Measurements from ENCODE around the gene SLC38A9.
A peak's percentile ranks its signal among the peaks of the same experiment; 100 is the strongest.
"Not testable (repeated sequence)": the region's sequence is repeated elsewhere in the genome, so short reads cannot be mapped to it uniquely, and the experiment has no call there.

The SLC38A9 gene

GRCh38 chr5:55737793-55738192 is 25.7 kb upstream of the SLC38A9 start, which contains the start of gene DDX4:
TSS of gene DDX4 (plus strand) at chr5:55738061. CDS start at chr5:55738964, 903 bp downstream.
- DNase-seq (ENCODE audit: insufficient read length, low spot score) (no peak), FAIRE-seq (no peak)
- TF ChIP-seq SPI1 (IDR thresholded peaks at IDR 0.05; ENCODE audit: low read depth, low read length) (no peak), TAF1 (IDR thresholded peaks at IDR 0.05; ENCODE audit: low read depth, low read length) (no peak), PAX5 (IDR thresholded peaks at IDR 0.05; ENCODE audit: insufficient read depth, low read length, severe bottlenecking) (no peak), POLR2A (IDR thresholded peaks at IDR 0.05; ENCODE audit: low read depth, low read length) (no peak), POU2F2 (IDR thresholded peaks at IDR 0.05; ENCODE audit: low read depth, low read length) (no peak), POLR2AphosphoS5 (IDR thresholded peaks at IDR 0.05; ENCODE audit: low read depth, low read length) (no peak)

GRCh38 chr5:55734658-55735057 is 22.5 kb upstream of the SLC38A9 start:
- DNase-seq (ENCODE audit: insufficient read length, low spot score) (no peak), FAIRE-seq (no peak)
- TF ChIP-seq SPI1 (IDR thresholded peaks at IDR 0.05; ENCODE audit: low read depth, low read length) (no peak), POLR2AphosphoS5 (IDR thresholded peaks at IDR 0.05; ENCODE audit: low read depth, low read length) (no peak), TAF1 (IDR thresholded peaks at IDR 0.05; ENCODE audit: low read depth, low read length) (no peak), POLR2A (IDR thresholded peaks at IDR 0.05; ENCODE audit: low read depth, low read length) (no peak)

GRCh38 chr5:55732585-55732984 is 20.5 kb upstream of the SLC38A9 start:
- FAIRE-seq (no peak), DNase-seq (ENCODE audit: insufficient read length, low spot score) (no peak)
- TF ChIP-seq TAF1 (IDR thresholded peaks at IDR 0.05; ENCODE audit: low read depth, low read length) = no peak
- no peak for TF ChIP-seq POLR2A (IDR thresholded peaks at IDR 0.05; ENCODE audit: low read depth, low read length)
- no peak for TF ChIP-seq POU2F2 (IDR thresholded peaks at IDR 0.05; ENCODE audit: low read depth, low read length)
- TF ChIP-seq POLR2AphosphoS5 (IDR thresholded peaks at IDR 0.05; ENCODE audit: low read depth, low read length) = no peak
- no peak for TF ChIP-seq SPI1 (IDR thresholded peaks at IDR 0.05; ENCODE audit: low read depth, low read length)
- TF ChIP-seq PAX5 (IDR thresholded peaks at IDR 0.05; ENCODE audit: insufficient read depth, low read length, severe bottlenecking) = no peak

- FAIRE-seq = no peak
- no peak for DNase-seq (ENCODE audit: insufficient read length, low spot score)
- TF ChIP-seq POU2F2 (IDR thresholded peaks at IDR 0.05; ENCODE audit: low read depth, low read length) (no peak), POLR2AphosphoS5 (IDR thresholded peaks at IDR 0.05; ENCODE audit: low read depth, low read length) (no peak), TAF1 (IDR thresholded peaks at IDR 0.05; ENCODE audit: low read depth, low read length) (no peak)
These were observed 19.7 kb upstream of the SLC38A9 start for GRCh38 chr5:55731848-55732247.

GRCh38 chr5:55724281-55724680 is 12.2 kb upstream of the SLC38A9 start:
- DNase-seq (ENCODE audit: insufficient read length, low spot score) (no peak), FAIRE-seq (no peak)
- TF ChIP-seq SPI1 (IDR thresholded peaks at IDR 0.05; ENCODE audit: low read depth, low read length) (no peak), POU2F2 (IDR thresholded peaks at IDR 0.05; ENCODE audit: low read depth, low read length) (no peak), PAX5 (IDR thresholded peaks at IDR 0.05; ENCODE audit: insufficient read depth, low read length, severe bottlenecking) (no peak), POLR2A (IDR thresholded peaks at IDR 0.05; ENCODE audit: low read depth, low read length) (no peak), POLR2AphosphoS5 (IDR thresholded peaks at IDR 0.05; ENCODE audit: low read depth, low read length) (no peak), TAF1 (IDR thresholded peaks at IDR 0.05; ENCODE audit: low read depth, low read length) (no peak)

- TF ChIP-seq PAX5 (IDR thresholded peaks at IDR 0.05; ENCODE audit: insufficient read depth, low read length, severe bottlenecking) (no peak), SPI1 (IDR thresholded peaks at IDR 0.05; ENCODE audit: low read depth, low read length) (peak; percentile 25; the same call in 1 of the 2 replicates)
- FAIRE-seq = no peak
- DNase-seq (ENCODE audit: insufficient read length, low spot score) = no peak
These were observed 8.1 kb upstream of the SLC38A9 start for GRCh38 chr5:55720188-55720703.

GRCh38 chr5:55719026-55719425 is 6.9 kb upstream of the SLC38A9 start:
- not testable (repeated sequence) for FAIRE-seq; DNase-seq (ENCODE audit: insufficient read length, low spot score)

- FAIRE-seq (no peak), DNase-seq (ENCODE audit: insufficient read length, low spot score) (no peak)
- no peak for TF ChIP-seq POLR2A (IDR thresholded peaks at IDR 0.05; ENCODE audit: low read depth, low read length)
- TF ChIP-seq POLR2AphosphoS5 (IDR thresholded peaks at IDR 0.05; ENCODE audit: low read depth, low read length) = no peak
- no peak for TF ChIP-seq TAF1 (IDR thresholded peaks at IDR 0.05; ENCODE audit: low read depth, low read length)
- no peak for TF ChIP-seq POU2F2 (IDR thresholded peaks at IDR 0.05; ENCODE audit: low read depth, low read length)
- no peak for TF ChIP-seq SPI1 (IDR thresholded peaks at IDR 0.05; ENCODE audit: low read depth, low read length)
- TF ChIP-seq PAX5 (IDR thresholded peaks at IDR 0.05; ENCODE audit: insufficient read depth, low read length, severe bottlenecking) = no peak
These were observed 3.5 kb upstream of the SLC38A9 start for GRCh38 chr5:55715519-55716078.

- DNase-seq (ENCODE audit: insufficient read length, low spot score) (no peak), FAIRE-seq (no peak)
- TF ChIP-seq SPI1 (IDR thresholded peaks at IDR 0.05; ENCODE audit: low read depth, low read length) (no peak), PAX5 (IDR thresholded peaks at IDR 0.05; ENCODE audit: insufficient read depth, low read length, severe bottlenecking) (no peak), POLR2A (IDR thresholded peaks at IDR 0.05; ENCODE audit: low read depth, low read length) (no peak), POLR2AphosphoS5 (IDR thresholded peaks at IDR 0.05; ENCODE audit: low read depth, low read length) (no peak), POU2F2 (IDR thresholded peaks at IDR 0.05; ENCODE audit: low read depth, low read length) (no peak), TAF1 (IDR thresholded peaks at IDR 0.05; ENCODE audit: low read depth, low read length) (no peak)
These were observed 2.6 kb upstream of the SLC38A9 start for GRCh38 chr5:55714749-55715148.

GRCh38 chr5:55714339-55714738 is 2.2 kb upstream of the SLC38A9 start:
- DNase-seq (ENCODE audit: insufficient read length, low spot score) (no peak), FAIRE-seq (no peak)
- TF ChIP-seq POLR2AphosphoS5 (IDR thresholded peaks at IDR 0.05; ENCODE audit: low read depth, low read length) = no peak
- TF ChIP-seq TAF1 (IDR thresholded peaks at IDR 0.05; ENCODE audit: low read depth, low read length) = no peak
- TF ChIP-seq PAX5 (IDR thresholded peaks at IDR 0.05; ENCODE audit: insufficient read depth, low read length, severe bottlenecking) = no peak
- TF ChIP-seq POU2F2 (IDR thresholded peaks at IDR 0.05; ENCODE audit: low read depth, low read length) = no peak
- TF ChIP-seq SPI1 (IDR thresholded peaks at IDR 0.05; ENCODE audit: low read depth, low read length) = no peak
- no peak for TF ChIP-seq POLR2A (IDR thresholded peaks at IDR 0.05; ENCODE audit: low read depth, low read length)
